Trophoblast cell (in vitro differentiated cells and primary cell): ENCODE measurements around the gene DEPDC5.

ENCODE experiments used
- DNase-seq, 2 donors: peaks; one replicate each; pipeline ENCODE4 v3.0.0-alpha.2; 2016
- H2AFZ ChIP-seq: 2 replicates; pipeline ENCODE4 v1.6.1; 2013; ENCODE audit warnings: low read length, moderate library complexity, mild to moderate bottlenecking; ENCODE audit not compliant: insufficient read depth, poor library complexity
- H2AK5ac ChIP-seq: 2 replicates; pipeline ENCODE4 v1.6.1; 2013; ENCODE audit warnings: mild to moderate bottlenecking, low read length
- H2BK120ac ChIP-seq: 2 replicates; pipeline ENCODE4 v1.6.1; 2013; ENCODE audit warnings: low read length, mild to moderate bottlenecking, moderate library complexity; ENCODE audit not compliant: insufficient read depth, poor library complexity
- H2BK12ac ChIP-seq: 2 replicates; pipeline ENCODE4 v1.6.1; 2013; ENCODE audit warnings: mild to moderate bottlenecking, low read length, moderate library complexity
- H2BK5ac ChIP-seq: 2 replicates; pipeline ENCODE4 v1.6.1; 2013; ENCODE audit warnings: low read length, low read depth, moderate library complexity, mild to moderate bottlenecking; ENCODE audit not compliant: poor library complexity
- H3K14ac ChIP-seq: 2 replicates; pipeline ENCODE4 v1.6.1; 2013; ENCODE audit warnings: mild to moderate bottlenecking, low read length
- H3K18ac ChIP-seq: 2 replicates; pipeline ENCODE4 v1.6.1; 2013; ENCODE audit warnings: mild to moderate bottlenecking, low read length
- H3K23ac ChIP-seq: 2 replicates; pipeline ENCODE4 v1.6.1; 2013; ENCODE audit warnings: low read length
- H3K27ac ChIP-seq: 2 replicates; pipeline ENCODE4 v1.5.1; 2013; ENCODE audit warnings: low read depth, mild to moderate bottlenecking, inconsistent platforms, low read length, moderate library complexity
- H3K27me3 ChIP-seq: 2 replicates; pipeline ENCODE4 v1.6.1; 2013; ENCODE audit warnings: inconsistent platforms, mild to moderate bottlenecking, low read length, moderate library complexity; ENCODE audit not compliant: insufficient read depth
- H3K36me3 ChIP-seq, 2 experiments: 1 replicate in 1 of 2; 2 replicates in 1 of 2; pipeline ENCODE4 v1.6.1; 2013; ENCODE audit warnings: low read length in 2 of 2, mild to moderate bottlenecking in 2 of 2, moderate library complexity in 1 of 2; ENCODE audit not compliant: insufficient read depth in 2 of 2, control insufficient read depth in 1 of 2
- H3K4ac ChIP-seq: 2 replicates; pipeline ENCODE4 v1.6.1; 2013; ENCODE audit warnings: low read depth, mild to moderate bottlenecking, low read length, moderate library complexity
- H3K4me1 ChIP-seq, 2 experiments: 1 replicate in 1 of 2; 2 replicates in 1 of 2; pipeline ENCODE4 v1.6.1; 2013; ENCODE audit warnings: low read length in 2 of 2, mild to moderate bottlenecking in 2 of 2, moderate library complexity in 1 of 2; ENCODE audit not compliant: insufficient read depth in 2 of 2, control insufficient read depth in 1 of 2
- H3K4me2 ChIP-seq: 2 replicates; pipeline ENCODE4 v1.6.1; 2013; ENCODE audit warnings: inconsistent platforms, mild to moderate bottlenecking, low read length, moderate library complexity
- H3K4me3 ChIP-seq: 2 replicates; pipeline ENCODE4 v1.5.1; 2013; ENCODE audit warnings: mild to moderate bottlenecking, low read depth, low read length, inconsistent platforms
- H3K79me1 ChIP-seq: one replicate; pipeline ENCODE4 v1.6.1; 2013; ENCODE audit warnings: low read length
- H3K79me2 ChIP-seq: 2 replicates; pipeline ENCODE4 v1.6.1; 2013; ENCODE audit warnings: low read length, mild to moderate bottlenecking; ENCODE audit not compliant: control insufficient read depth, insufficient read depth, poor library complexity
- H3K9ac ChIP-seq: 2 replicates; pipeline ENCODE4 v1.6.1; 2013; ENCODE audit warnings: mild to moderate bottlenecking, low read length
- H3K9me3 ChIP-seq: 2 replicates; pipeline ENCODE4 v1.6.1; 2013; ENCODE audit warnings: low read depth, mild to moderate bottlenecking, control low read depth, inconsistent platforms, low read length; ENCODE audit not compliant: insufficient read depth
- H4K12ac ChIP-seq: 2 replicates; pipeline ENCODE4 v1.6.1; 2013; ENCODE audit warnings: low read depth, mild to moderate bottlenecking, low read length, moderate library complexity
- H4K8ac ChIP-seq: 2 replicates; pipeline ENCODE4 v1.6.1; 2013; ENCODE audit warnings: low read depth, mild to moderate bottlenecking, low read length, moderate library complexity
- H4K91ac ChIP-seq: one replicate; pipeline ENCODE4 v1.6.1; 2013; ENCODE audit warnings: low read depth, mild to moderate bottlenecking, low read length, moderate library complexity
- WGBS: extraction: QIAGEN DNeasy Blood & Tissue Kit; methylation state at CpG from one replicate; pipeline ENCODE4 v1.1.7; 2013; ENCODE audit warnings: missing lambda C conversion rate; ENCODE audit not compliant: insufficient read length, insufficient coverage; ENCODE audit errors: extremely low coverage; 5-methylcytosine and 5-hydroxymethylcytosine counted together

DEPDC5 gene

GRCh38 chr22:31719850-31720471 lies 33.9 kb upstream of the DEPDC5 start:
- Histone ChIP-seq H3K23ac (no peak overlapping the region), H4K12ac (no peak overlapping the region), H3K9ac (no peak overlapping the region), H3K27ac (no peak overlapping the region), H3K27me3 (no peaks in the 10 kb centered on the region), H2AFZ (no peak overlapping the region), H3K4me2 (no peak overlapping the region), H2AK5ac (no peak overlapping the region), H2BK120ac (no peak overlapping the region), H4K91ac (no peak overlapping the region), H2BK12ac (no peak overlapping the region), H3K14ac (no peak overlapping the region), H3K4me3 (no peak overlapping the region), H2BK5ac (no peak overlapping the region), H3K9me3 (no peaks in the 10 kb centered on the region), H3K18ac (no peak overlapping the region), H3K4me1 (no peaks in the 10 kb centered on the region), H4K8ac (no peak overlapping the region), H3K36me3 (peaks cover 22 to 37% of the 10 kb centered on the region in 2 experiments), H3K79me1 (no peaks in the 10 kb centered on the region), H3K4ac (no peak overlapping the region), H3K79me2 (no peaks in the 10 kb centered on the region)
- WGBS = no CpG with 5 or more reads among the region's 7 CpGs
- DNase-seq = no peak

GRCh38 chr22:31723723-31724122 lies 30.1 kb upstream of the DEPDC5 start:
- no peak overlapping the region for H4K12ac ChIP-seq
- no peak overlapping the region for H2BK5ac ChIP-seq
- no peak overlapping the region for H3K4me3 ChIP-seq
- no peak overlapping the region for H3K18ac ChIP-seq
- H3K14ac ChIP-seq = no peak overlapping the region
- no peak overlapping the region for H2BK12ac ChIP-seq
- H3K79me2 ChIP-seq = no peaks in the 10 kb centered on the region
- H3K27ac ChIP-seq = no peak overlapping the region
- no peak overlapping the region for H3K9ac ChIP-seq
- H3K4me1 ChIP-seq = no peaks in the 10 kb centered on the region
- no CpG with 5 or more reads among the region's 5 CpGs for WGBS
- no peak overlapping the region for H2AK5ac ChIP-seq
- H4K91ac ChIP-seq = no peak overlapping the region
- H3K23ac ChIP-seq = no peak overlapping the region
- no peak overlapping the region for H2AFZ ChIP-seq
- peaks cover 30 to 33% of the 10 kb centered on the region in 2 experiments for H3K36me3 ChIP-seq
- no peaks in the 10 kb centered on the region for H3K27me3 ChIP-seq
- no peaks in the 10 kb centered on the region for H3K79me1 ChIP-seq
- H3K4me2 ChIP-seq = no peak overlapping the region
- no peak for DNase-seq
- H4K8ac ChIP-seq = no peak overlapping the region
- H3K4ac ChIP-seq = no peak overlapping the region
- no peaks in the 10 kb centered on the region for H3K9me3 ChIP-seq
- H2BK120ac ChIP-seq = no peak overlapping the region

- H3K18ac ChIP-seq = no peak overlapping the region
- H3K79me2 ChIP-seq = no peaks in the 10 kb centered on the region
- no peaks in the 10 kb centered on the region for H3K79me1 ChIP-seq
- no peak overlapping the region for H3K4me2 ChIP-seq
- H3K9me3 ChIP-seq = no peaks in the 10 kb centered on the region
- H2BK12ac ChIP-seq = no peak overlapping the region
- H2BK120ac ChIP-seq = no peak overlapping the region
- no peak overlapping the region for H3K4me3 ChIP-seq
- H3K9ac ChIP-seq = no peak overlapping the region
- no peak overlapping the region for H2BK5ac ChIP-seq
- no CpG with 5 or more reads among the region's 3 CpGs for WGBS
- peaks cover 22 to 25% of the 10 kb centered on the region in 2 experiments for H3K36me3 ChIP-seq
- no peak overlapping the region for H4K12ac ChIP-seq
- no peaks in the 10 kb centered on the region for H3K4me1 ChIP-seq
- H4K8ac ChIP-seq = no peak overlapping the region
- H2AK5ac ChIP-seq = no peak overlapping the region
- H3K27me3 ChIP-seq = no peaks in the 10 kb centered on the region
- H3K14ac ChIP-seq = no peak overlapping the region
- H3K23ac ChIP-seq = no peak overlapping the region
- DNase-seq = no peak
- H4K91ac ChIP-seq = no peak overlapping the region
- H3K4ac ChIP-seq = no peak overlapping the region
- no peak overlapping the region for H3K27ac ChIP-seq
- no peak overlapping the region for H2AFZ ChIP-seq
Measured at GRCh38 chr22:31726692-31727091, 27.1 kb upstream of the DEPDC5 start.

- Histone ChIP-seq H3K79me2 (peaks cover 2% of the 10 kb centered on the region), H4K91ac (no peak overlapping the region), H2AFZ (no peak overlapping the region), H3K79me1 (no peaks in the 10 kb centered on the region), H3K36me3 (peaks cover 17 to 19% of the 10 kb centered on the region in 2 experiments), H3K18ac (no peak overlapping the region), H2AK5ac (no peak overlapping the region), H2BK5ac (no peak overlapping the region), H2BK120ac (no peak overlapping the region), H3K27me3 (no peaks in the 10 kb centered on the region), H4K8ac (no peak overlapping the region), H3K14ac (no peak overlapping the region), H3K23ac (no peak overlapping the region), H2BK12ac (no peak overlapping the region), H3K9ac (no peak overlapping the region), H3K4ac (no peak overlapping the region), H3K4me2 (no peak overlapping the region), H3K9me3 (no peaks in the 10 kb centered on the region), H3K4me1 (no peaks in the 10 kb centered on the region), H4K12ac (no peak overlapping the region), H3K27ac (no peak overlapping the region), H3K4me3 (no peak overlapping the region)
- peak in 1 of 2 donors; percentile 21 for DNase-seq
- no CpG with 5 or more reads among the region's 4 CpGs for WGBS
Measured at GRCh38 chr22:31728857-31729256, 25.0 kb upstream of the DEPDC5 start.
